Measurements from ENCODE around the gene TSN.
A peak's percentile ranks its signal among the peaks of the same experiment; 100 is the strongest.
"Not testable (repeated sequence)": the region's sequence is repeated elsewhere in the genome, so short reads cannot be mapped to it uniquely, and the experiment has no call there.

Gene TSN

GRCh38 chr2:121755237-121756111 lies at the start of gene TSN:
TSS of gene TSN (plus strand) at chr2:121755651. CDS start at chr2:121755780, 129 bp downstream.
- Mint-ChIP-seq H3K4me3 (peak within 1 kb of the TSS; percentile 86 to 99), H3K4me1 (peaks cover 37% of the 10 kb centered on the region), H3K9me3 (no peaks in the 10 kb centered on the region), H3K27ac (peak within 1 kb of the TSS; percentile 94 to 99), H3K27me3 (no peaks in the 10 kb centered on the region)
- DNase-seq (peak; percentile 97 to 98), ATAC-seq (peak; percentile 99)

GRCh38 chr2:121705958-121706357 lies 49.5 kb upstream of the TSN start:
- Mint-ChIP-seq H3K4me3 (no peak overlapping the region), H3K27ac (no peak overlapping the region), H3K27me3 (no peaks in the 10 kb centered on the region), H3K4me1 (peaks cover 12% of the 10 kb centered on the region), H3K9me3 (no peaks in the 10 kb centered on the region)
- no peak for ATAC-seq
- no peak for DNase-seq

GRCh38 chr2:121707344-121707919 lies 48.0 kb upstream of the TSN start:
- Mint-ChIP-seq H3K27me3 (no peaks in the 10 kb centered on the region), H3K27ac (no peak overlapping the region), H3K4me1 (no peaks in the 10 kb centered on the region), H3K4me3 (no peak overlapping the region), H3K9me3 (no peaks in the 10 kb centered on the region)
- DNase-seq = no peak
- no peak for ATAC-seq

- Mint-ChIP-seq H3K27me3 (no peaks in the 10 kb centered on the region), H3K4me1 (no peaks in the 10 kb centered on the region), H3K9me3 (no peaks in the 10 kb centered on the region), H3K27ac (peak overlapping the region in 1 of 2 donors; percentile 42), H3K4me3 (no peak overlapping the region)
- ATAC-seq (no peak), DNase-seq (no peak)
Observed at GRCh38 chr2:121707920-121708361, 47.5 kb upstream of the TSN start.

GRCh38 chr2:121709776-121710469 lies 45.5 kb upstream of the TSN start:
- Mint-ChIP-seq H3K27ac (no peak overlapping the region), H3K27me3 (no peaks in the 10 kb centered on the region), H3K9me3 (no peaks in the 10 kb centered on the region), H3K4me1 (no peaks in the 10 kb centered on the region), H3K4me3 (no peak overlapping the region)
- DNase-seq = no peak
- ATAC-seq = no peak

GRCh38 chr2:121710470-121711170 lies 44.8 kb upstream of the TSN start:
- H3K9me3 Mint-ChIP-seq = no peaks in the 10 kb centered on the region
- H3K4me1 Mint-ChIP-seq = no peaks in the 10 kb centered on the region
- ATAC-seq (no peak), DNase-seq (no peak)
- H3K27ac Mint-ChIP-seq = peak overlapping the region in 1 of 2 donors; percentile 59
- H3K27me3 Mint-ChIP-seq = no peaks in the 10 kb centered on the region
- H3K4me3 Mint-ChIP-seq = no peak overlapping the region

- not testable (repeated sequence) for H3K4me3 Mint-ChIP-seq, H3K9me3 Mint-ChIP-seq, DNase-seq, H3K27ac Mint-ChIP-seq, H3K4me1 Mint-ChIP-seq, H3K27me3 Mint-ChIP-seq, ATAC-seq
Observed at GRCh38 chr2:121711481-121711880, 44.0 kb upstream of the TSN start.

GRCh38 chr2:121716126-121716525 lies 39.3 kb upstream of the TSN start:
- Mint-ChIP-seq H3K9me3 (no peaks in the 10 kb centered on the region), H3K27me3 (no peaks in the 10 kb centered on the region), H3K4me3 (no peak overlapping the region), H3K4me1 (peaks cover 8% of the 10 kb centered on the region), H3K27ac (no peak overlapping the region)
- ATAC-seq = no peak
- no peak for DNase-seq

- ATAC-seq = no peak
- peaks cover 16% of the 10 kb centered on the region for H3K4me1 Mint-ChIP-seq
Observed at GRCh38 chr2:121717529-121717928, 37.9 kb upstream of the TSN start.

GRCh38 chr2:121721926-121722325 lies 33.5 kb upstream of the TSN start:
- Mint-ChIP-seq H3K4me3 (no peak overlapping the region), H3K27ac (no peak overlapping the region), H3K27me3 (no peaks in the 10 kb centered on the region), H3K9me3 (no peaks in the 10 kb centered on the region), H3K4me1 (peaks cover 23% of the 10 kb centered on the region)
- ATAC-seq (no peak), DNase-seq (no peak)

More at GRCh38 chr2:121717529-121717928, 37.9 kb upstream of the TSN start:
- no peak overlapping the region for H3K27ac Mint-ChIP-seq
- DNase-seq = no peak
- H3K27me3 Mint-ChIP-seq = no peaks in the 10 kb centered on the region
- H3K4me3 Mint-ChIP-seq = no peak overlapping the region
- H3K9me3 Mint-ChIP-seq = no peaks in the 10 kb centered on the region

GRCh38 chr2:121722479-121722878 lies 33.0 kb upstream of the TSN start:
- H3K4me1 Mint-ChIP-seq = peaks cover 23% of the 10 kb centered on the region
- no peak for DNase-seq
- H3K27ac Mint-ChIP-seq = no peak overlapping the region
- no peaks in the 10 kb centered on the region for H3K9me3 Mint-ChIP-seq
- no peaks in the 10 kb centered on the region for H3K27me3 Mint-ChIP-seq
- H3K4me3 Mint-ChIP-seq = no peak overlapping the region
- peak; percentile 77 for ATAC-seq

- ATAC-seq (no peak), DNase-seq (no peak)
- Mint-ChIP-seq H3K27me3 (no peaks in the 10 kb centered on the region), H3K9me3 (no peaks in the 10 kb centered on the region), H3K4me1 (peaks cover 32% of the 10 kb centered on the region), H3K27ac (peak overlapping the region in 1 of 2 donors; percentile 59), H3K4me3 (no peak overlapping the region)
Observed at GRCh38 chr2:121723316-121723715, 32.1 kb upstream of the TSN start.

GRCh38 chr2:121727332-121727731 lies 28.1 kb upstream of the TSN start:
- H3K27me3 Mint-ChIP-seq = no peaks in the 10 kb centered on the region
- ATAC-seq = no peak
- DNase-seq = no peak
- H3K27ac Mint-ChIP-seq = peak overlapping the region in 1 of 2 donors; percentile 55
- peaks cover 52% of the 10 kb centered on the region for H3K4me1 Mint-ChIP-seq
- H3K9me3 Mint-ChIP-seq = peaks cover 0 to 5% of the 10 kb centered on the region in 2 donors
- H3K4me3 Mint-ChIP-seq = no peak overlapping the region

GRCh38 chr2:121727950-121728349 lies 27.5 kb upstream of the TSN start:
- peak overlapping the region; percentile 80 to 82 for H3K27ac Mint-ChIP-seq
- H3K27me3 Mint-ChIP-seq = no peaks in the 10 kb centered on the region
- no peak overlapping the region for H3K4me3 Mint-ChIP-seq

GRCh38 chr2:121731366-121731765 lies 24.1 kb upstream of the TSN start:
- Mint-ChIP-seq H3K4me1 (peaks cover 66% of the 10 kb centered on the region), H3K27ac (no peak overlapping the region), H3K27me3 (no peaks in the 10 kb centered on the region), H3K4me3 (no peak overlapping the region), H3K9me3 (peaks cover 0 to 5% of the 10 kb centered on the region in 2 donors)
- ATAC-seq = no peak
- no peak for DNase-seq

More at GRCh38 chr2:121727950-121728349, 27.5 kb upstream of the TSN start:
- H3K4me1 Mint-ChIP-seq = peaks cover 51% of the 10 kb centered on the region
- no peak for DNase-seq
- no peak for ATAC-seq
- peaks cover 0 to 5% of the 10 kb centered on the region in 2 donors for H3K9me3 Mint-ChIP-seq
